ENCODE measurements around the gene CRISP3. TPM values are rescaled to one million over a fixed set of nuclear protein-coding genes. Genes with fewer than 3 reads are reported as not detected.

CRISP3 gene, protein sequence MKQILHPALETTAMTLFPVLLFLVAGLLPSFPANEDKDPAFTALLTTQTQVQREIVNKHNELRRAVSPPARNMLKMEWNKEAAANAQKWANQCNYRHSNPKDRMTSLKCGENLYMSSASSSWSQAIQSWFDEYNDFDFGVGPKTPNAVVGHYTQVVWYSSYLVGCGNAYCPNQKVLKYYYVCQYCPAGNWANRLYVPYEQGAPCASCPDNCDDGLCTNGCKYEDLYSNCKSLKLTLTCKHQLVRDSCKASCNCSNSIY
- total RNA-seq = not detected

DNA sequence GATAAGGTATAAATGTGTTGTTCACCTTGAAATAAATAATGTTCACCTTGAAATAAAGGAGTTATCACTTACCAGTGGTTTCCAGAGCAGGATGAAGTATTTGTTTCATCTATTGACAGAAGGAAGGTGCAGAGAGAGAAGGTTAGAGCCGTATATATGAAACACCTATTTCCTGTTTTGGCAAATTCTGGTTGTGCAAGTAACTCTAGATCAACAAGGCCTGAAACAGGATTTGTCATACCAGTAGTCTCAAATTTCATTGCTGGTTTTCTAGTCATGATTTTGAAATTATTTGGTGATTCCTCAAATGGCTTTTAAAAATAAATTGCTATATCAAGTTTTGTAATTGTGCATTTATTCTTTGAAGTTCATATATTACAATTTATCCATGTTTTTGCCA lies at the start of gene CRISP3:
CRISP3 (minus strand) TSS at position 130 of the 400 bp plus-strand sequence; CDS start at position 109, 21 bp downstream.

DNA sequence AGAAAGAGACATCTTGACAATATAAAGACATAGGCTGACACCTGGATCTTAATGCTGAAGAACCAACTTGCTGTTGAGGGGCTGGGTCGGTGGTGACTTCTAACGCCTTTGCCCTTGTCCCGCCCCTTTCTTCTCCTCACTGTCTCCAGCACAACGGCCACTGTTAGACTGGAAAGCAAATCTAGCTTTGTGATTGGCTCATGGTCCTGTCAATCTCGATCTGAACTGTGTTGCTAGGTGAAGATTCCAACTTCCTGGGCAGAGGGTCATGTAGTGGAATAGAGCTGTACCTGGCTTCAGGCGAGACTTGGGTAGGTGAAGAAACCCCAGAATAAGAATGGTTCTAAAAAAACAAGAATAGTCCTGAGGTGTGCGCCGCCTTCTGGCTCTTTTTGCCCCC lies 43.0 kb upstream of the CRISP3 start, which contains the start of gene PGK2:
PGK2 (minus strand) TSS at position 110 of the 400 bp plus-strand sequence; CDS start at position 12, 98 bp downstream.

DNA sequence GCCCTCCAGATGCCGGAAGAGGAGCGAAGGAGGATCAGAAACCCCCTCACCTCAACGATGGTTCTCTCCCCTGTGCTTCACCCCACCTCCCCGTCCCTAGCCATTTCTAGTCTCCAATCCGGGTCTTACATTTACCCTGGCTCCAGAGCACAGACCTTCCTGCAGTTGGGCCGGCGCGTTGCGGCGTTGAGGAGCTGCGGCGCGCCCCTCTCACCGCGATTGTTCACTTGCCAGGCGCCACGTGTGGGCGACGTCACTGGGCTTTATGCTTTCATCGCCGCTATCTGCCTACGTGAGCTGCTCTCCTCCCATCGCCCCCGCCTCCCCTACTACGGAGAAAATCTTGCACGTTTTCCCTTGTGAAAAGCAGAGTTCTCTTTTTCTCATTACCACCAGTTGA lies 30.8 kb downstream of the CRISP3 start, which contains the start of gene CRISP2:
CRISP2 (minus strand) TSS at position 198 of the 400 bp plus-strand sequence. CDS start 4,347 bp downstream, outside the sequence.

Other genes with a start within 250 kb of the CRISP3 start
- not detected for gene GLYATL3, start 244.5 kb downstream of the CRISP3 start, total RNA-seq
- under 1 TPM; 0.46 to 0.53 TPM for gene C6orf141, start 193.7 kb downstream of the CRISP3 start, total RNA-seq
- not detected for gene RHAG, start 107.5 kb downstream of the CRISP3 start, total RNA-seq
- not detected for gene CRISP2, start 30.8 kb downstream of the CRISP3 start, total RNA-seq
- not detected for gene PGK2, start 42.9 kb upstream of the CRISP3 start, total RNA-seq
- not detected for gene CRISP1, start 122.1 kb upstream of the CRISP3 start, total RNA-seq
- gene DEFB114, start 219.8 kb upstream of the CRISP3 start, total RNA-seq = not detected
- gene DEFB113, start 225.2 kb upstream of the CRISP3 start, total RNA-seq = not detected

Data from activated naive CD4-positive, alpha-beta T cell treated with anti-CD3 and anti-CD28 coated beads, Interleukin-2, amount 10 ng/mL, durations not matched to agents 5 hours and 36 hours (primary cell).